Endothelial cell of umbilical vein (primary cell): ENCODE measurements around the gene DACH2. TPM values are rescaled to one million over a fixed set of nuclear protein-coding genes. Genes with fewer than 3 reads are reported as not detected.

Experiments used
- BruUV-seq: library from RNA; stranded (reverse); fragments of 400-500 nt; replicated peaks from 2 replicates; lab custom pipeline; 2021; lab: Mats Ljungman, UMichigan
- CTCF ChIA-PET: fragments of 300-600, 350-600 bp; sonication (Branson Sonifier 250); formaldehyde crosslinking; loops from one replicate; lab custom pipeline; 2021; ENCODE audit warnings: antibody characterized with exemption, inconsistent platforms; lab: Charles Lee
- POLR2A ChIA-PET: fragments of 300-600, 350-600 bp; sonication (Branson Sonifier 250); formaldehyde crosslinking; loops from one replicate; lab custom pipeline; 2021; ENCODE audit warnings: antibody characterized with exemption, inconsistent platforms; lab: Charles Lee
- DNase-seq: peaks from one replicate; pipeline ENCODE4 v3.0.0-alpha.2; 2011; ENCODE audit warnings: low read depth, low spot score
- FAIRE-seq: peaks from 2 replicates; lab custom pipeline; 2011; peaks lifted over from hg19 to GRCh38; lab: Jason Lieb, UNC
- H2AFZ ChIP-seq: 2 replicates; pipeline ENCODE4 v1.6.0; 2012; ENCODE audit warnings: low read depth, low read length, control low read depth, inconsistent platforms
- H3K27ac ChIP-seq: 2 replicates; pipeline ENCODE4 v1.5.1; 2011; ENCODE audit warnings: low read depth, mild to moderate bottlenecking, control low read depth, low read length, moderate library complexity; ENCODE audit not compliant: insufficient read depth
- H3K27me3 ChIP-seq, 2 experiments: 2 replicates each; pipeline versions ENCODE4 v1.6.0 to v1.6.1; 2011; ENCODE audit warnings: low read length in 2 of 2, mixed read lengths in 1 of 2; ENCODE audit not compliant: control insufficient read depth in 2 of 2, insufficient read depth in 2 of 2
- H3K36me3 ChIP-seq, 2 experiments: 2 replicates in 1 of 2; 3 replicates in 1 of 2; pipeline ENCODE4 v1.5.1; 2011; ENCODE audit warnings: low read length in 2 of 2, mild to moderate bottlenecking in 1 of 2, moderate library complexity in 1 of 2; ENCODE audit not compliant: control insufficient read depth in 2 of 2, insufficient read depth in 2 of 2; ENCODE audit errors: extremely low read depth in 1 of 2
- H3K4me1 ChIP-seq: 3 replicates; pipeline ENCODE4 v1.5.1; 2011; ENCODE audit warnings: mild to moderate bottlenecking, low read length; ENCODE audit not compliant: control insufficient read depth, insufficient read depth; ENCODE audit errors: extremely low read depth
- H3K4me2 ChIP-seq: 2 replicates; pipeline ENCODE4 v1.6.1; 2011; ENCODE audit warnings: low read length, control low read depth, mixed read lengths; ENCODE audit not compliant: insufficient read depth
- H3K4me3 ChIP-seq, 3 experiments: fragments of 200-600 bp in 1 of 3; sonication (generic), shearing (Covaris generic) in 1 of 3; replicated peaks in 1 of 3; 2 replicates each; pipeline ENCODE4 v1.5.1; 2011 to 2016; ENCODE audit warnings: control low read depth in 3 of 3, low read length in 3 of 3, mild to moderate bottlenecking in 2 of 3, inconsistent platforms in 1 of 3, low read depth in 1 of 3, moderate library complexity in 1 of 3; ENCODE audit not compliant: insufficient read depth in 1 of 3
- H3K79me2 ChIP-seq: 2 replicates; pipeline ENCODE4 v1.6.0; 2012; ENCODE audit warnings: low read length, inconsistent platforms; ENCODE audit not compliant: control insufficient read depth, insufficient read depth
- H3K9ac ChIP-seq: replicated peaks from 2 replicates; pipeline ENCODE3; 2011; ENCODE audit warnings: low read length, control low read depth; ENCODE audit not compliant: insufficient read depth; ENCODE audit errors: extremely low read depth
- H3K9me1 ChIP-seq: replicated peaks from 3 replicates; pipeline ENCODE4 v1.6.0; 2011; ENCODE audit warnings: mild to moderate bottlenecking, low read length; ENCODE audit not compliant: control insufficient read depth, insufficient read depth; ENCODE audit errors: extremely low read depth
- H3K9me3 ChIP-seq: replicated peaks from 2 replicates; pipeline ENCODE4 v1.5.1; 2012; ENCODE audit warnings: low read length, inconsistent platforms; ENCODE audit not compliant: control insufficient read depth, insufficient read depth
- H4K20me1 ChIP-seq: replicated peaks from 2 replicates; pipeline ENCODE3; 2011; ENCODE audit warnings: mild to moderate bottlenecking, low read length; ENCODE audit not compliant: control insufficient read depth, insufficient read depth; ENCODE audit errors: extremely low read depth
- CTCF ChIP-seq, 2 donors: IDR thresholded peaks; 1 replicate in 1 of 2; 2 replicates in 1 of 2; pipeline ENCODE4 v1.5.1; 2011; ENCODE audit warnings: low read length in 2 of 2, mild to moderate bottlenecking in 2 of 2, moderate library complexity in 2 of 2, control low read depth in 1 of 2, inconsistent platforms in 1 of 2, low read depth in 1 of 2; ENCODE audit not compliant: insufficient read depth in 1 of 2; ENCODE audit errors: extremely low read depth in 1 of 2
- EZH2 ChIP-seq: IDR thresholded peaks from 2 replicates; pipeline ENCODE4 v1.6.1; 2012; ENCODE audit warnings: borderline replicate concordance, low read depth, mild to moderate bottlenecking, moderate library complexity, low read length, inconsistent platforms; ENCODE audit not compliant: severe bottlenecking
- FOS ChIP-seq: IDR thresholded peaks from 2 replicates; pipeline ENCODE4 v1.6.1; 2011; ENCODE audit warnings: mild to moderate bottlenecking, low read length, moderate library complexity, borderline replicate concordance; ENCODE audit not compliant: insufficient read depth
- GATA2 ChIP-seq: IDR thresholded peaks from 2 replicates; pipeline ENCODE4 v1.7.0; 2011; ENCODE audit warnings: low read depth, mild to moderate bottlenecking, moderate library complexity, mixed read lengths, low read length; ENCODE audit not compliant: insufficient read length, insufficient read depth
- JUN ChIP-seq: IDR thresholded peaks from 2 replicates; pipeline ENCODE4 v1.6.1; 2011; ENCODE audit warnings: borderline replicate concordance, low read depth; ENCODE audit not compliant: insufficient read length, insufficient read depth
- MAX ChIP-seq: IDR thresholded peaks from 2 replicates; pipeline ENCODE4 v1.6.1; 2011; ENCODE audit not compliant: insufficient read depth, insufficient read length
- MYC ChIP-seq: IDR thresholded peaks from one replicate; pipeline ENCODE4 v1.6.1; 2011; ENCODE audit warnings: mild to moderate bottlenecking, low read depth, low read length
- POLR2A ChIP-seq: IDR thresholded peaks from 2 replicates; pipeline ENCODE4 v1.6.1; 2012; ENCODE audit warnings: low read depth, mild to moderate bottlenecking, control low read depth, low read length
- POLR2AphosphoS5 ChIP-seq: IDR thresholded peaks from 2 replicates; pipeline ENCODE4 v1.6.1; 2012; ENCODE audit warnings: low read depth, mild to moderate bottlenecking, control low read depth, low read length, moderate library complexity; ENCODE audit not compliant: insufficient read depth
- dilution Hi-C: fragments of 300-500 bp; cut with MboI; formaldehyde crosslinking; loops from one replicate; pipeline ENCODE4 v1.15.0; 2019; ENCODE audit warnings: low sequenced_read_pairs; ENCODE audit not compliant: extremely low pct_ligation_motif_present
- intact Hi-C: fragments of 100-400 bp; cut with micrococcal nuclease; formaldehyde crosslinking; loops from one replicate; pipeline ENCODE4 v1.10.0; 2022
- polyA plus RNA-seq, 4 experiments: library from polyadenylated mRNA; depleted of rRNA in 3 of 4; stranded (reverse) in 3 of 4; unstranded in 1 of 4; fragments of >200 nt; gene quantifications; 2 replicates each; pipeline versions ENCODE4 v1.2.1 to v1.2.3, GENCODE V29; 2011 to 2012; ENCODE audit warnings: missing spikeins in 1 of 4
- total RNA-seq: library from RNA; stranded (reverse); gene quantifications from 2 replicates; pipeline ENCODE4 v1.2.3, GENCODE V29; 2021

Gene DACH2
- total and polyA plus RNA-seq, 2 donors (not counting 3 experiments of a cell fraction or from before 2014, with no cell fraction given): not detected

- H2AFZ ChIP-seq: no peak overlapping the region
- ChIA-PET POLR2A (no interaction called here), CTCF (no interaction called here)
- no peak overlapping the region for H3K4me3 ChIP-seq
- no peak overlapping the region for H3K4me2 ChIP-seq
- no peak for TF ChIP-seq JUN
- TF ChIP-seq POLR2AphosphoS5: no peak
- TF ChIP-seq EZH2: no peak
- TF ChIP-seq CTCF (IDR thresholded peaks at IDR 0.05; ENCODE audit: extremely low read depth in 1 of 2, insufficient read depth in 1 of 2, low read depth in 1 of 2, low read length in 2 of 2): no peak
- no peaks in the 10 kb centered on the region for H3K36me3 ChIP-seq
- H3K4me1 ChIP-seq: no peaks in the 10 kb centered on the region
- FAIRE-seq: no peak
- H4K20me1 ChIP-seq: no peaks in the 10 kb centered on the region
- no TSS peak for BruUV-seq
- no peaks in the 10 kb centered on the region for H3K9me3 ChIP-seq
- no peak overlapping the region for H3K27ac ChIP-seq
- dilution Hi-C loops: no loop called here
- no peaks in the 10 kb centered on the region for H3K79me2 ChIP-seq
- no peak for DNase-seq
- H3K9me1 ChIP-seq: no peaks in the 10 kb centered on the region
- H3K9ac ChIP-seq: no peak overlapping the region
- intact Hi-C loops: no loop called here
- H3K27me3 ChIP-seq: no peaks in the 10 kb centered on the region
Measured at GRCh38 chrX:86436116-86436515, 287.9 kb downstream of the DACH2 start.

GRCh38 chrX:86455495-86455894 lies 307.2 kb downstream of the DACH2 start:
- Histone ChIP-seq H2AFZ (no peak overlapping the region), H3K4me2 (no peak overlapping the region), H3K27me3 (no peaks in the 10 kb centered on the region), H3K79me2 (no peaks in the 10 kb centered on the region), H3K4me3 (no peak overlapping the region), H3K4me1 (no peaks in the 10 kb centered on the region), H3K36me3 (no peaks in the 10 kb centered on the region), H3K9ac (no peak overlapping the region), H3K9me3 (no peaks in the 10 kb centered on the region), H3K27ac (no peak overlapping the region), H4K20me1 (no peaks in the 10 kb centered on the region), H3K9me1 (no peaks in the 10 kb centered on the region)
- no peak for DNase-seq
- ChIA-PET CTCF (no interaction called here), POLR2A (no interaction called here)
- intact Hi-C loops (no loop called here), dilution Hi-C loops (no loop called here)
- BruUV-seq: no TSS peak
- TF ChIP-seq JUN: no peak
- TF ChIP-seq EZH2: no peak
- no peak for TF ChIP-seq FOS
- no peak for TF ChIP-seq POLR2AphosphoS5
- no peak for TF ChIP-seq POLR2A
- TF ChIP-seq MAX: no peak
- no peak for TF ChIP-seq MYC
- no peak for TF ChIP-seq CTCF (IDR thresholded peaks at IDR 0.05; ENCODE audit: extremely low read depth in 1 of 2, insufficient read depth in 1 of 2, low read depth in 1 of 2, low read length in 2 of 2)
- no peak for TF ChIP-seq GATA2
- no peak for FAIRE-seq
